GM12875 (cell line): ENCODE results near the gene AGFG1.

Source experiments
- H3K4me3 ChIP-seq: one replicate; pipeline ENCODE4 v1.5.1; 2011; ENCODE audit warnings: low read depth, low read length, control low read depth
- CTCF ChIP-seq: IDR thresholded peaks from 2 replicates; pipeline ENCODE4 v1.5.1; 2011; ENCODE audit warnings: low read depth, mild to moderate bottlenecking, control low read depth, inconsistent platforms, low read length, moderate library complexity, borderline replicate concordance; ENCODE audit not compliant: insufficient read depth

AGFG1 gene

GRCh38 chr2:227497158-227497557, 25.2 kb downstream of the AGFG1 start:
- H3K4me3 ChIP-seq, result no peak overlapping the region
- TF ChIP-seq CTCF, result no peak

- no peak overlapping the region for H3K4me3 ChIP-seq
- no peak for TF ChIP-seq CTCF
These were observed 27.8 kb downstream of the AGFG1 start for GRCh38 chr2:227499627-227500300.

- no peak overlapping the region for H3K4me3 ChIP-seq
- TF ChIP-seq CTCF, result no peak
These were observed 28.3 kb downstream of the AGFG1 start for GRCh38 chr2:227500301-227500630.

GRCh38 chr2:227503433-227504406, 31.8 kb downstream of the AGFG1 start:
- H3K4me3 ChIP-seq, result no peak overlapping the region
- no peak for TF ChIP-seq CTCF

GRCh38 chr2:227504700-227505099, 32.7 kb downstream of the AGFG1 start:
- H3K4me3 ChIP-seq, result no peak overlapping the region
- no peak for TF ChIP-seq CTCF

GRCh38 chr2:227506456-227506855, 34.5 kb downstream of the AGFG1 start:
- TF ChIP-seq CTCF, result no peak
- H3K4me3 ChIP-seq, result no peak overlapping the region
